ENCODE measurements around the gene AK8.

AK8 gene

GRCh38 chr9:132769906-132770769, 107.9 kb downstream of the AK8 start:
- no peak for DNase-seq

- DNase-seq, result peak; percentile 15
Measured at GRCh38 chr9:132768932-132769905, 108.9 kb downstream of the AK8 start.

GRCh38 chr9:132763574-132763973, 114.5 kb downstream of the AK8 start:
- DNase-seq, result no peak

GRCh38 chr9:132762896-132763295, 115.2 kb downstream of the AK8 start:
- no peak for DNase-seq

DNA sequence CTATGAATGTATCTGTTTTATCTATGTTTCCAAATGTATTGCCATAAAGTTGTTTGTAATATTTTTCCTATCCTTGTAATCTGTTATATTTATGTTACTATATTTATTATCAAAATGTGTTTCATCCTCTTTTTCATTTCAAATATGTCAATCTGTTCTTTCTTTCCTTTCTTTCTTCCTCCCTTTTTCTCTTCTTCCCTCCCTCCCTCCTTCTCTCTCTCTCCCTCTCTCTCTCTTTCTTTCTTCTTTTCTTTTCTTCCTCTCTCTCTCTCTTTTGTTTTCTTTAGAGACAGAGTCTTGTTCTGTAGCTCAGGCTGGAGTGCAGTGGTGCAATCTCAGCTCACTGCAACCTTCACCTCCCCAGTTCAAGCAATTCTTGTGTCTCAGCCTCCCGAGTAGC, 116.5 kb downstream of the AK8 start:
- no peak for DNase-seq

DNA sequence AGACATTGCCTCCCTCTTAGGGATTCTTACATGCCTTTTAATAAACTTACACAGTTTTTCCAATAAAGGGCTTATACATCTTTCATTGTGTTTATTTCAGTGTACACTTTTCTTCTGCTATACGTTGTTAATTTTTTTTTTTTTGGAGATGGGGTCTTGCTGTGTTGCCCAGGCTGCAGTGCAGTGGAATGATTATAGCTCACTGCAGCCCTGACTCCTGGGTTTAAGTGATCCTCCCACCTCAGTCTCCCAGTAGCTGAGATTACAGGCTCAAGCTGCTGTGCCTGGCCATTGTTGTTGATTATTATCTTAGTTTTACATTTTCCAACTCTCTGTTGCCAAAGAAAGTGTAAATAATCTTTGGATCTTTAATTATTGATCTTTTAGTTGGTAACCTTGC, 118.0 kb downstream of the AK8 start:
- no peak for DNase-seq

DNA sequence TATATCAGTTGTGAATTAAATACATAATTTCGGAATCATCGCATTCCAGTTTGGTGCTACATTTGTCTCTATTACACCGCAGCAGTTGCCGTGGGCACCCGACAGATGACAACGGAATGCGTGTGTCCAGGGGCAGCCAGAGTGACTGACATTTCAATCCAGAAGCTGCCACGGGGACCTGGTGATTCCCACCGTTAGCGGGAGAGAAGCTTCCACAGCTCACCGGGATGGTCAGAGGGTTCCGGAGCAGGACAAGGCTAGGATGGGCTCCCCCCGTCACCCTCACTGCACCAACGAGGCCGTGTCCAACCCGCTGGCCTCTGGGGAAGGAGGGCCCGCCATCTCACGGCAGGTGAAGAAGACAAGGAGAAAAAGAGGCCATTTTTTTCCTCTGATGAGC, 121.1 kb downstream of the AK8 start:
- no peak for DNase-seq

- no peak for DNase-seq
Measured at GRCh38 chr9:132756214-132756845, 121.8 kb downstream of the AK8 start.

DNA sequence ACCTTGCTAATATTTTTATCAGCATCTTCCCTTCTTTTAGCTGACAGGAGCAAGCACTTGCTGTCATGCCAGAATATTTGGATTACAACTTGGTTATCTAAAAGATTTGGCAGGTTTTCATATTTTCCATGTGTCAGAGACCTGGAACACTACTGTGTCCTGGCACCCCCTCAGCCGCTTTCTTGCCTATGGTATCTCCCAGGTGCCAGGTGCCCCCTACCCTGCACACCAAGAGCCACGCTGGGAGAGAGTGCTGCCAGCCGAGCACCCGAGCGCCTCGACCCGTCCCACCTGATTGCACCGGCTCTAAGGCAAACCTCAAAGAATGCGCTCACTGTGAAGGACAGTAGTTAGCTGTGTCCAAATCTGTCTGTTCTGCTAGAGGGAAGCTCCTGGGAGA, 123.0 kb downstream of the AK8 start:
- DNase-seq, result no peak

DNA sequence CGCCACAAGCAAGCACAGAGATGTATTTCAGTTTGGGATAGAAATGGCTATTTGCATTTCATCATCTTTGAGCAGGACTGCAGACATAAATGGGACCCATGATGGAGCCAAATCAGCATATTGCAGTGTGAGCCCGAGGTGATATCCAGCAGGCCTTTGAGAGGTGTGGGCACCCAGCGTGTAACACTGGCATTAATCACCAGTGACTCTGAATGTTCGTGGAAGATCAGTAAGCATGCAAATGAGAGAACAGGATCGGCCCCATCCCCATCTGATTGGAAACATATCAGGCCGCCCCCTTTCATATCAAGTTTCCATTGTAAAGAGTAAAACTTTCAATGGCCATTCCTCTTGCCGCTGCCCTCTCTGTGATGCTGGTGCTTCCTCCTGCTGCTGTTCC, 123.8 kb downstream of the AK8 start:
- DNase-seq, result no peak

DNA sequence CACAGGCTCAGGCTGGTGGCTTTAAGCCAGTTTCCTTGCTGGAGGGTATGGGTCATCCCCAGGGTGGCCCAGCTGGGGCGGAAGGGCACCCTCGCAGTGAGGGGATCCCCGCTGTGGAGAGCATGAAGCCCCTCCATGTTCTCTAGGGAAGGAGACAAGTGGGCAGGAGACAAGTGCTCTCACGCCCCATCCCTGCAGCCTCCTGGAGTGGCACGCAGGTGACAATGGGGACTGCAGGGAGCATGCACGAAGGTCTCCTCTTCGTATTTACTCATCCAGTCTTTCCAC, 124.5 kb downstream of the AK8 start:
- DNase-seq, result no peak

DNA sequence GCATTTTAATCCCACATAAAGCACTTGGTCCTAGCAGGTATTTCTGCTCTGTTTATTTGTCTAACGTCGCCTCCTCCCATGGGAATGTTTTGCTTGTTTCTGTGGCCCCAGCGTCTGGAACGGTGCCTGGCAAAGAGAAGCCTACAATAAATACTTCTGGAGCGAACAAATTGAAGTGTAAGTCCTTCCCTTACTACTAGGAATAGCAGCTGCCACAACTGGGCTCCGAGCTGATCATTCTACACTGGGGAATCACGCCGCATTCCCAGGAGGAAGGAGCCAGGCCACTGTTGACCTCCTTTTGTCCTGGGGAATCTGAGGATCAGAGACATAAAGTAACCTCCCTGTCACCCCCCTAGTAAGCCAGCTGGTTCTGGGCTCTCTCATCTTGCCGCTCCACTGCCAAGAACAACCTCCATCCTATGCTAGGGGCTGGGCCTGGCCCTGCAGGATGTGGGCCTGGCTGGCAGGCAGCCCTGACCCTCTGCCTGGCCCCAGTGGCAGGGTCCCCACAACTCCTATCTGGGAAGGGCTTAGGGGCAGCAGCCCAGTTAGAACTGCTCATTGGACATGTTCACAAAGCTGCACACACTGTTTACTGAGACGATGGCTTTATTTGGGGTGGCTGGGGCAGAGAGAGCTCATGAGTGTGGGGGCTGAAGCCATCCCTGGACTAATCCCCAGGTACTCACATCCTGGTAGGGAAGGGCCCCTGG, 125.0 kb downstream of the AK8 start:
- no peak for DNase-seq

- DNase-seq, result no peak
Measured at GRCh38 chr9:132750668-132751067, 127.4 kb downstream of the AK8 start.

DNA sequence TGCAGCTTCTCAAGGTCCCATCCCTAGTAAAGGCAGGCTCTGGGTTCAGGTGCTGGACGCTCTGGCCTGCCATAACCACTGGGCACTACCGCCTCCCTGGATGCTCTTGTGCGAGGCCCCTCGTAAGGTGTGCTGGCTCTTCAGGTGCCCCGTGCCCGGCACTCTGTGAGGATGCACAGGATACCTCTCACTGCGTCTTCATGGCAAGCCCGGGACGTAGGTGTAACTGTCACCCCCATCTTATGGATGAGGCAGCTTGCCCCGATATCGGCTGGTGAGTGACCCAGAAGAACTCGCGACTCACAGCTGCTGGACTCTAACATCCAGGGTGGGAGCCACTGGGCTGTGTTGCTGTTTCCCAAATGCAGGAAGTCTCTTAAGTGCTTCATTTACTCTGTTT, 128.8 kb downstream of the AK8 start:
- no peak for DNase-seq

GRCh38 chr9:132748450-132748849, 129.6 kb downstream of the AK8 start:
- DNase-seq, result no peak

GRCh38 chr9:132745756-132746709, 132.1 kb downstream of the AK8 start:
- no peak for DNase-seq

DNA sequence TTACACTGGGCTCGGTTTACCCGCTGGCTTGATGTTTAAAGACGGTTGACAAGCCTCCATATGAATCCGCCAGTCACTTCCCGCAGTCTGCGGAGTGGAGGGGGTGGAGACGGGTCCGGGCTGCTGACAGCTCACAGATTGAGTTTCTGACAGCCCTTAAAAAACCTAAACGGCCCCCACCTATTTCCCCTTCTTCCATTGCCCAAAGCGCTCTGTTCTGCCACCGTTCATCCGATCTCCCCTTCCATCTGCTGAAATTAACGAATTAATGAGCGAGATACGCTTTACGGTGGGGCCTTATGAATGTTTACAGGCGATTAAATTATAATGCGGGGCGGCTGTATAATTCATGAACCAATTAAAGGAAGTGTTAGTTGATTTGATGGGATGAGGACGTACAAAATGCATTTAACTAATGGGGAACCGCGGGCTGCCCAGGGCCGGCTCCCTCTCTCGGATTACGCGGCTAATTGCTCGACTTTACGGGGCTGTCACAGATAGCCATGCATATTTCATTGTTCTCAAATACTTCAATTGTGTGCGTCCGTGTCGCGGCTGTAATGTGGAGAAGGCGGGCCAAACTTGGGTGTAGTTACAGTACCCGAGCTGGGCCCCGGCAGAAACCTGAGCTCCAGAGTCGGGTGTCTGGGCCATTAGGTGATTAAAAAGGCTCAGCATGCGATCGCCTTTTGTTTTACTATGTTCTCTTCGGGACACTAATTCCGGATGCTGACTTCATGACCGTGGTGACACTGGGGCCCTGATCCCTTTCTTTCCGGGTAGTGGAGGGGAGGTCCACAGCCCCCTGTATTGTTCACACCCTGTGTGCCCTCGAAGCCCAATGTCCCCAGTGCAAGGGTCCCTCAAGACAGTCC, 133.0 kb downstream of the AK8 start:
- no peak for DNase-seq

DNA sequence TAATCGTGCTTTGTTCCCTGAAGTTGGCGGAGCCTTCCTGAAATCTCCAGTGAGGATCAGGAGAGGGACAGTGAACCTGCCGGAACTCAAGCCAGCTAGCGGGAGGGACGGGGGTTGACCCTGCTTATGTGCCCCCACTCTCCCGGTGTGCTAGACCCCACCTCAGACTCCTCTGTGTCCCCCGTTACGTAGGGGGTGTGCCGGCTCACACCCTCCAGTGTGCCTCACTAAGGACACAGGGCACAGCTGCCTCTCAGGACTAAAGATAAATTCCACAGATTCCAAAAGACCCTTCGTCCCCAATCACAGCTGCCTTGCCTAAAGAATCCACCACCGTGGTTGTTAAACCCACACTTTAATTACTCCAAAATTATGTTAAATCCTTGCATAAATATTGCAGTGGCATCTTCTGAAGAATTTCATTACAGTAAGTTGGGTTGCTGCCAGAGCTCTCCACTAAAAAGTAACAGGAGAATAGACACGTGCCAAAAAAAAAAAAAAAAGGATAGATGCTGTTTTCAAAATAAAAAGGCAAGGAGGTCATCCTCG, 134.1 kb downstream of the AK8 start:
- no peak for DNase-seq

GRCh38 chr9:132742821-132743311, 135.2 kb downstream of the AK8 start:
- no peak for DNase-seq

All from NCI-H226 (cell line).